Islet precursor cell (in vitro differentiated cells): Measurements from ENCODE around the gene PAK5.
A peak's percentile ranks its signal among the peaks of the same experiment; 100 is the strongest.
"Not testable (repeated sequence)": the region's sequence is repeated elsewhere in the genome, so short reads cannot be mapped to it uniquely, and the experiment has no call there.

ENCODE experiments used
- DNase-seq: peaks from one replicate; pipeline ENCODE4 v3.0.0-alpha.2; 2018

PAK5 gene

DNA sequence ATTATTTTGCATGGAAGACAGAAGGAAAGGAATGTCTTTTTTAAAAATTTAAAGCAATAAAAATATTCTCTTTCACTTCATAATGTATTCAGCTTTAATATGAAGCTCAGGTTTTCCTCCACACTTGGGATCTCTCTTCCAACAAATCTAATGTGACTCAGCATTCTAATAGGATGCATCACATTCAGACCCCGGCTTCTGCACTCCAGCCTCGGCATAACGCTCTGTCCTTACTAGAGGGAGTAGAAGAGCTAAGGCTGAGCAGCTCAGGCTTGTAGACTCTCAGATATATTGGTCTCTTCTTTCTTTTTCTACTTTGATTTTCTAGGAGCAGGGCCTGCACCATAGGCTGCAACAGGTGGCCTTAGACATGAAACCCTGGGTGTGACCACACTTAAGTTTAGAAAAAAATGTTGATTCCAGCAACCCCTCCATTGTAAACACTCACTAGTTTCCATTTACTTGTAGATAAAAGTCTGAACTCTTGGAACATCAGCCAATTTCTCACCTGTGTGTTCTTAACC, 161.7 kb downstream of the PAK5 start:
- no peak for DNase-seq

DNA sequence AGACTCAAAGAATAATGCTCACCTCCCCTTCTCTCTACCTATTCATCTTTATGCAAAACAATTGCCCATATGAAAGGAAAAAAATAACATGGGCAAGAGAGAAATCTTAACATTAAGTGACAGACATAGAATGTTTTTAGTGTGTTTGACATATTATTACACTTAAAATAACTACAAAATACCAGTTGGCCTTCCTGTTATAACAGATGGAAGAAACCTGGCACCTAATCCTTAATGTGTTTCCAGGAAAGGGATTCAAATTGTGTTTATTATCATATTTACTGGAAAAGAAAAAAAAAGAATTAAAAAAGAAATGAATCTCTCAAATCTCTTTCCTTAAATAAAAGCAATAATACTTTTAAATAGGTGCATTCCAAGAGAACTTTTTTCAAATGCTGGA, 165.9 kb downstream of the PAK5 start:
- DNase-seq: no peak

DNA sequence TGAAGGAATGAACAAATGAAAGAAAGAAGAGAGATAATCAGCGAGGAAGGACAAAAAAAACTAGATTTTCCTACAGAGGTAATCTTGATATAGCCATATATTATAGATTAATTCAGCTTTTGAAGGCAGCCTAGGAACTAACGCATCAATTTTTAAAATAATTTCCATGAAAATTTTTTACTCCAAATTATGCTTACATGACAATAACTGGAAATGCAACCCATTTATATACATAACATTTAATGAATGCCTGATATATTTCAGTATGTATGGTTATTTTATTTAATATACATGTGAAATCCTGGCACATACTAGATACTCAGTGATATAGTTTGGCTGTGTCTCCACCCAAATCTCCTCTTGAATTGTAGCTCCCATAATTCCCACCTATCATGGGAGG, 166.8 kb downstream of the PAK5 start:
- DNase-seq: no peak

DNA sequence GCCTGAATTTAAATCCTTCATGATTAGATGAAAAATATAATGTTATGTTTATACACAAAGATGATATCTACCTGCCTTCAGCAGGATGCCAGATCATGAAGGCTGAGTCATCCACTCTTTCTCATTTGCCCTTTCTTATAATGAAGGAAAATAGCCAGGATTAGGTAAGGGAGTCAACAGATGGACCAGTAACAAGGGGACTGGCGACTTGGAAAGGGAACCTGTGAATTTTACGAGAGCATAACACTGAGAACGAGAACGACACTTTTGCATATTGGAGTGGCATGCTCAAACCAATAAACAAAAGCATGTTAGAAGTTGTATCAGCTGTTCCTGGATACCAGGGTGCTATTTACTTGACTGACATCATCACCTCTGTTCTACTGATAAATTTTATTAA, 170.5 kb downstream of the PAK5 start:
- DNase-seq: no peak

- DNase-seq: no peak
Observed at GRCh38 chr20:9663423-9663822, 175.5 kb downstream of the PAK5 start.

- no peak for DNase-seq
Observed at GRCh38 chr20:9660236-9660868, 178.5 kb downstream of the PAK5 start.

- no peak for DNase-seq
Observed at GRCh38 chr20:9647741-9648140, 191.1 kb downstream of the PAK5 start.

DNA sequence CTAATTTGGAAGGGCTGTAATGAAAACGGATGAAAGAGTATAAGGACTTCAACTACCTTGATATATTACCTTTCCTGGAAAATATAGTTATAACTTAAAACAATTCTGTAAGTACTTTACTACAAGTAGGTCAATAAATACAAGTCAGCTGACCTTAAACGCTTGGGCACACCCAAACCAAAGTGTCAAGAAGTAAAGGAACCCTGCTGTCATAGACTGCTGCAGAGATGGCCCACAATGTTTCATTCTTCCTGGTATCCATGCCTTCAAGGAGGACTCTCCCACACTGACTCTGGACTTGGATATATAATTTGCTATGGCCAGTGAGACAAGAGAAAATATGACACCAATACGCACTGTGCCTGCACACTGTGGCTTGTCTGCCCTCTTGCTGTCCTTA, 192.5 kb downstream of the PAK5 start:
- DNase-seq: no peak

DNA sequence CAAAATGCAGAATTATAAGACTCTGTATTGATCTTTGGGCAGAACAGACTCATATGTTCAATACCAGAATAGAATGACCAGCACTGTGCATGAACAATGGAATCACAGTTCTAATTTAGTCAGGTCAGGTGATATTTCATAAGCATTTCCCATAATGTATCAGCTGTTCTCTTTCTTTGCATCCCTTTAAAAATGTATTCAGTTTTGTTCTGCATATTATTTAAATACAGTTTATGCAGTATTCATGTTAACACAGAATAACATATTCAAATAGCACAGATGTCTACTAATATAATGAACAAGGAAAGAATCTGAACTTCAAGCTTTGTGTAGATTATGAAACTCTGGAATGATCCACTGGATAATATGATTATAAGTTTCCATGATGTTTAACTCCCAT, 196.0 kb downstream of the PAK5 start:
- no peak for DNase-seq

- not testable (repeated sequence) for DNase-seq
Observed at GRCh38 chr20:9641499-9642000, 197.3 kb downstream of the PAK5 start.

- DNase-seq: no peak
Observed at GRCh38 chr20:9637889-9638288, 201.0 kb downstream of the PAK5 start.

- DNase-seq: no peak
Observed at GRCh38 chr20:9635750-9636149, 203.1 kb downstream of the PAK5 start.

DNA sequence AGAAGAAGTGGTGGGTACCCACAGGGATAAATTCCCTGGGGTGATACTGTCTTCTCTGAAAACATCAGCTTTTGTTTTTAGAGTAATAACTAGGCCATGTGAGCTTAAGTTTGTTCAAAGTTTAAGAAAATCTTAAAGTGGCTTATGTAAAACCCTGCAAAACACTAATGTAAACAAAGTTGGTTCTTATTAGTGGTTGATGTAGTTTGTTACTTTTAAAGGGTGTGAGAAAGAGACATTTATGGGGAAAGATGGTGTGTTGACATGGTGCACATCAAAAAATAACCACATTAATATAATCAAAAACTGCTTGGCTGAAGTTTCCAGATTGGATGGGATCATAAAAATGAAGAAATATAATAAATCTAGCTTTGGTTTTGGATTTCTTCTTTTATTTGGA, 204.5 kb downstream of the PAK5 start:
- DNase-seq: no peak

DNA sequence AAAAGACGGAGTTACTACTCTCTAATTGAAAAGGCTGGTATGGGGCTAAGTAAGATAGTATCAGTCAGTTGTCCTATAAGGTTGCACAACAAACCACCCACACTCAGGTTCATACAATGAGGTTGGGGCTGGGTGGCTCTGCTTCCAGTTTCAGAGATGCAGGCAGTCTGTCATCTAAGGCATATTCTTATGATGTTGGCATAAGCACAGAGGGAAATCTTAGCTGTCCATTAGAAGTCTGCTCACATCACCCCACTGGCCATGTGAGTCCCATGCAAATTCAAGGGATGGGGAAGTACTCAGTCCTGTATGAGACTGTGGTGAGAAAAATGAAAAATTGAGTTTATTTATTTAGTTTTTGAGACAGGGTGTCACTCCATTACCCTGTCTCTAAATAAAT, 205.9 kb downstream of the PAK5 start:
- no peak for DNase-seq

GRCh38 chr20:9632265-9632664, 206.6 kb downstream of the PAK5 start:
- DNase-seq: no peak

DNA sequence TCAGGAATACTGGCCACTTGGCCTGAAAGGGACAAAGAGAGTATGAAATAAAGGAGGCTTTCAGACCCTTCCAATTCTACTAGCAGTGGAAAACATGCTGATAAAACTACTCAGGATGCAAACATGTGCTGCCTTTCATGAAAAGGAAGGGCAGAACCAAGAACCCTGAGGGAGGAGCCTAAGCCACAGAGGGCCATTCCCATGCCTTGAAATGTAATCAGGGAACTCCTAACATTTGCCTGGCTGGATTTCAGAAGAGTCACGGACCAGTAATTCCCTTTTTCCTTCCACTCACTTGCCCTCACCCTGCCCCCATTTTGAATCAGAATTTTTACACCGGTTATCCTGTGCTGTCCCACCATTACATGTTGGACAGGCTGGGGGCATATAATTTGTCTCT, 208.3 kb downstream of the PAK5 start:
- DNase-seq: no peak

DNA sequence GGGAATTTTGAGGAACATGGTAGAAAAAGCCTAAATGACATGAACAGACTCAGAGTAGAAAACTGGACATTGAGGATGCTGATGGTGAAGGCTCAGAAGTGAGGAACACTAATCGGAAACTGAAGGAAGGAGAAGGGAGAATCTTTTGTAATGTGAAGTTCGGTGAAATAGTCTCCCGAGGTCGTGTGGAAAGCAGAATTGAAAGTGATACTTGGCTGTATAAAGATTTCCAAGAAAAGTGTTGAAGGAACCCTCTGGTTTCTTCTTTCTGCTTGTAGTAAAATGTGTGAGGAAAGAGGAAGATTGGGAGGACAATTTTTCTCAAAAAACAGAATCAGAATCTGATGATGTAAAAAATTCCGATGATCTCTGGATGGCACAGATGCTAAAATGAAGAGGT, 209.0 kb downstream of the PAK5 start:
- DNase-seq: no peak

GRCh38 chr20:9628589-9628988, 210.3 kb downstream of the PAK5 start:
- DNase-seq: no peak

GRCh38 chr20:9628141-9628540, 210.7 kb downstream of the PAK5 start:
- DNase-seq: no peak

GRCh38 chr20:9627219-9627618, 211.7 kb downstream of the PAK5 start:
- no peak for DNase-seq

GRCh38 chr20:9626357-9626756, 212.5 kb downstream of the PAK5 start:
- DNase-seq: no peak

DNA sequence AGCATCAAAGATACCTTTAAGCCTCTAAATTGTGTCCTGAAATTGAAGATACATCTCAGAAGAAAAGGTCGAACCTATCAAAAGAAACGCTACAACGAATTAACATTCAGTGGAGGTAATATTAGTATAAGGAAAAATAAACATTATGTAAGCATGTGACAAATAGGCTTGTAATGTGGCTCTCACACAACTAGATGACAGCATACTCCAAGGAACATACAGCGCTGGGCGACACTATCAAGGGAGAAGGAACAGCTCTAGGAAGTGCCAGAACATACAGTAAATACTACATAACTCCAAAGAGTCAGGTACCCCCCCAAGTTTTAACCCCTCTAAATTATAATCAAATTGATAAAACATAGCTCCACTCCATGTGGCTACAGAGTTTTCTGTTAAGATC, 220.9 kb downstream of the PAK5 start:
- DNase-seq: peak; percentile 61

DNA sequence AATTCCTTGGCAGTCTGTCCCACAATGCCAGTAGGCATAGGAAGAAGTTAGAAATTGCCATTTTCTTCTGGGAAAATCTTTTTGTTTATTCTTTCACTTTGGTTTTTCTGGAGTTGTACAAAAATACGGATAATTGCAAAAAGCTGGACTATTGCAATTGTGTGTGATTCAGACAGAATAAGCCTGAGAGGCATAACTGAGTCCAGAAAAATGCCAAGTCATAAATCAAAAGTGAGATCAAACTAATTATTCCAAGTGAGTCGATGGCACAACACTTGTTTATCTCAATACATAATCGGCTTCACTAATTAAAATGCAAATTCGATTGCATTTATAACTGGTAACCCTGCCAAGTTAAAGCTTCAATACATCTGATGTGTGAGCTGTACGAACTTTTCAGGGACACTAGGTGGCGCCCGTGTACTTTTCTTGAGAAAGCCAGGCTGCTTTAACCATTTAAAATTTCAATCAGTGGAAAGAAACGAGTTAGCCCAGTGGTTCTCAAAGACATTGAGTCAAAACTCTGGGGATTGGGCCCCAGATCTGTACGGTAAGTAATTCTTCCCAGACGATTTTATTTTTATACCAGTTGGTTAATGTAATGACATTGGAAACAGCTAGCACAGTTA, 221.9 kb downstream of the PAK5 start:
- peak; percentile 58 for DNase-seq

DNA sequence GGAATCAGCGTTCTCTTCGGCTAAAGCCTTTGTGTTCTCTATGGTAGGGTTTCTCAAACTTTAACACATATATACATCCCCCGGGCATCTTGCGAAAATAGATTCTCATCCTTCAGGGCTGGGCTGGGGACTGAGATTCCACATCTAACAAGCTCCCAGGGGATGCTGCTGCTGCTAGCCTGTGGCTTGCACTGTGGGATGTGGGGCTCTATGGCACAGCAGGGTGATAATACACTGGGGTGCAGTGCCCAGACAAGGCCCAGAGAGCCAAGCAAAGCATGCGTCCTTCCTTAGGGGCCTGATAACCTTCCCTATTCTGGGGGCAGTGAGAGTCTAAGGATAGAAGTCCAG, 222.4 kb downstream of the PAK5 start:
- DNase-seq: no peak
